IgD-negative memory B cell (primary cell): Measurements from ENCODE around the gene RANBP3. TPM values are rescaled to one million over a fixed set of nuclear protein-coding genes. Genes with fewer than 3 reads are reported as not detected.
"Not testable (repeated sequence)": the region's sequence is repeated elsewhere in the genome, so short reads cannot be mapped to it uniquely, and the experiment has no call there.

Source experiments
- H3K27ac Mint-ChIP-seq, 3 donors: one replicate each; pipeline ENCODE4 v1.8.0; 2020 to 2022; ENCODE audit warnings: mild to moderate bottlenecking in 3 of 3, mixed read lengths in 3 of 3, moderate library complexity in 1 of 3
- H3K27me3 Mint-ChIP-seq: one replicate; pipeline ENCODE4 v1.8.0; 2021; ENCODE audit warnings: mixed read lengths
- H3K36me3 Mint-ChIP-seq: one replicate; pipeline ENCODE4 v1.8.0; 2020; ENCODE audit warnings: mild to moderate bottlenecking, mixed read lengths
- H3K4me1 Mint-ChIP-seq, 3 donors: one replicate each; pipeline ENCODE4 v1.8.0; 2020 to 2022; ENCODE audit warnings: mixed read lengths in 3 of 3, mild to moderate bottlenecking in 1 of 3
- H3K4me3 Mint-ChIP-seq, 4 donors: one replicate each; pipeline ENCODE4 v1.8.0; 2020 to 2022; ENCODE audit warnings: mild to moderate bottlenecking in 4 of 4, mixed read lengths in 4 of 4, moderate library complexity in 3 of 4
- H3K9me3 Mint-ChIP-seq, 3 donors: one replicate each; pipeline ENCODE4 v1.8.0; 2020 to 2021; ENCODE audit warnings: mixed read lengths in 3 of 3, mild to moderate bottlenecking in 1 of 3
- polyA plus RNA-seq: library from polyadenylated mRNA; unstranded; fragments of 300-500 nt; fragmentation: Illumina TruSeq; gene quantifications from one replicate; pipeline ENCODE4 v1.2.3, GENCODE V29; 2021

The RANBP3 gene
- polyA plus RNA-seq, 1 donor from 2014 or later: 9.4 TPM

DNA sequence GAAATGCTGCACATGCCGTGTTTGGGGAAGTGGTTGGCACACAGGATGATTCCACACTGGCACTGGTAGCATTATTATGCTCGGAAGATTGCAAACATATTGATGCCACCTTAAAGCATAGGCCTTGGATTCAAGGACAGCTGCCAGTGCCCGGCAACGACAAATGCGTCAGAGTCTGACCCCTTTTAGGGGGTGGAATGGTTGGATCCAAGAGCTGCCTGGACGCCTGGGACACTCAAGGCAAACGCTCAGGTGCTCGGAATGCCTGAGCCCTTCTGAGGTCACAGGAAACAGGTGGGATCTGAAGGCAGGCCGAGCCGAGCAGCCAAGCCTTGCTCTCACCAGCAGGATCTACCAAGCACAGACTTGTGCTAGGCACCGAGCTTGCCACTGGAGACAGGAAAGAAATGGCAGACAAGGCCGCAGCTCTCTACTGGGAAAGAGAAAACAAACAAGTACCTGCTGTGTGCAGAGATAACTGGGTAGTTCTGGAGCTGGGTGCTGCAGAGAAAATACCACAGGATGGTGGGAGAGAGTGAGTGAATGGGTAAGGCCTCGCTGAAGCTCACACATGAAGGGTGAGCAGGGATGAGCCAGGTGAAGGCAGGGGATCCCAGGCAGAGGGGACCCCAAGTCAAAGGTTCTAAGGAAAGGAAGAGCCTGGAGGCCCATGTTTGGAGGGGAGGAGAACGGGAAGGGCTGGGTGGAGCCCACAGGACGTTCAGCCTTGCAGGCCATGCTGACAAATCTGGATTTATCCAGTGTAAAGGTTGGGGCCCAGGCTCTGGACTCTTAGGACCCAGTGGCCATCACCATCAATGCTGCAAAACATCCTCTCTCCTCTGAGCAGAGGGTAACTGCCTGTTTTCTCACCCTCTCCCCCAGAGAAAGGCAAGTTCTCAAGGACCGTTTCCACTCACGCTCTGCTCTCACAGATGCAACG lies 9.2 kb downstream of the RANBP3 start:
- Mint-ChIP-seq H3K4me3 (peak overlapping the region in 2 of 4 donors; percentile 5 to 41), H3K9me3 (no peaks in the 10 kb centered on the region), H3K36me3 (peaks cover 4% of the 10 kb centered on the region), H3K27ac (no peak overlapping the region), H3K4me1 (peaks cover 11 to 52% (median 34%) of the 10 kb centered on the region in 3 donors), H3K27me3 (no peaks in the 10 kb centered on the region)

DNA sequence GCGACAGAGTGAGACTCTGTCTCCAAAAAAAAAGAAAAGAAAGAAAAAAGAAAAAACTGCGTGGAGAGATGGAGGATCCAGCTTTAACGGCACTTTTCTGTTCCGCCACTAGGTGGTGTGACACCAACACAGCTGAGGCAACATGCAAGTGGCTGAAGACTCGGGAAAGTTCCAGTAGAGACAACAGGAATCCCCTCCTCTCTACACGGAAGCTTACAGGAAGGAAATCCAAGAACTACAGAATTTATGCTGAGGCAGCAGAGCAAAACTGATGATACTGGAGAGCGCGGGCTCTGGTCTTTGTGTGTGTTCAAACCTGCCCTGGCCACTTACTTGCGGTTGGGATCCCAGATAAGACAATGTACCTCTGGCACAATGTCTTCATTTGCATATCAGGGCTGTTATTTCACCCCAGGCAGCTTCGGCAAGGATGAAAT lies 9.9 kb downstream of the RANBP3 start:
- H3K9me3 Mint-ChIP-seq: no peaks in the 10 kb centered on the region
- H3K36me3 Mint-ChIP-seq: peaks cover 4% of the 10 kb centered on the region
- no peak overlapping the region for H3K27ac Mint-ChIP-seq
- H3K4me1 Mint-ChIP-seq: peaks cover 13 to 53% (median 34%) of the 10 kb centered on the region in 3 donors
- peak overlapping the region in 1 of 4 donors; percentile 41 for H3K4me3 Mint-ChIP-seq
- no peaks in the 10 kb centered on the region for H3K27me3 Mint-ChIP-seq

DNA sequence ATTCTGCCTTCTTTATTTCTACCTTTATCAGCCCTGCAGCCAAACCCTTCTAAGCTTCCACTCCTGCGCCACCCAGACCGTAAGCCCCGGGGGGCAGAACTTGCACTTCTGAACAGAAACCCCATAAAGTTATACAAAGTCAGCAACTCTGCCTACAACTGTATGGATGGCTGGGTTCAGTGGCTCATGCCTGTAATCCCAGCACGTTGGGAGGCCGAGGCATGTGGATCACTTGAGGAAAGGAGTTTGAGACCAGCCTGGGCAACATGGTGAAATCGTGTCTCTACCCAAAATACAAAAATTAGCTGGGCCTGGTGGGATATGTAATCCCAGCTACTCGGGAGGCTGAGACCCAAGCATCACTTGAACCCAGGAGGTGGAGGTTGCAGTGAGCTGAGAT lies 10.4 kb downstream of the RANBP3 start:
- H3K36me3 Mint-ChIP-seq: peaks cover 4% of the 10 kb centered on the region
- peaks cover 18 to 56% (median 35%) of the 10 kb centered on the region in 3 donors for H3K4me1 Mint-ChIP-seq
- no peaks in the 10 kb centered on the region for H3K9me3 Mint-ChIP-seq
- H3K27ac Mint-ChIP-seq: no peak overlapping the region
- no peaks in the 10 kb centered on the region for H3K27me3 Mint-ChIP-seq
- peak overlapping the region in 1 of 4 donors; percentile 41 for H3K4me3 Mint-ChIP-seq

DNA sequence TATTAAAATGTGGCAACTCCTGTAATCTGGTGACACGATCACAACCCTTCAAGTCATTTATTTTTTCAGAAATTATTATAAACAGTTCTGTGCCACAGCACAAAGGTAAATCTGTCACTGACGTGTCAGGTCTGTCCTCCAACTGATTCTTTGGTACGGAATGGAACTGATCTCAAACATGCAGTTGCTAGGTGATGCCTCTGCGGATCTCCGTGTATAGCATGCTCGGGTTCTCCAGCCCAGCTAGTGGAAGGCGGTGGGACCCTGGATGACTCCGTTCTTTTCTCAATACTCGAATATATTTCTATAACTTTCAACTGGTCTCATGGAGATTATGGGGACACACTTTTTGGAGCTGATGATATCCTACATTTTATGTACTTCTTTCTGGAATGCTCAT lies 11.0 kb downstream of the RANBP3 start:
- no peak overlapping the region for H3K4me3 Mint-ChIP-seq
- H3K9me3 Mint-ChIP-seq: no peaks in the 10 kb centered on the region
- H3K27me3 Mint-ChIP-seq: no peaks in the 10 kb centered on the region
- H3K27ac Mint-ChIP-seq: peak overlapping the region in 1 of 3 donors; percentile 15
- H3K36me3 Mint-ChIP-seq: peaks cover 4% of the 10 kb centered on the region
- peaks cover 24 to 58% (median 41%) of the 10 kb centered on the region in 3 donors for H3K4me1 Mint-ChIP-seq

DNA sequence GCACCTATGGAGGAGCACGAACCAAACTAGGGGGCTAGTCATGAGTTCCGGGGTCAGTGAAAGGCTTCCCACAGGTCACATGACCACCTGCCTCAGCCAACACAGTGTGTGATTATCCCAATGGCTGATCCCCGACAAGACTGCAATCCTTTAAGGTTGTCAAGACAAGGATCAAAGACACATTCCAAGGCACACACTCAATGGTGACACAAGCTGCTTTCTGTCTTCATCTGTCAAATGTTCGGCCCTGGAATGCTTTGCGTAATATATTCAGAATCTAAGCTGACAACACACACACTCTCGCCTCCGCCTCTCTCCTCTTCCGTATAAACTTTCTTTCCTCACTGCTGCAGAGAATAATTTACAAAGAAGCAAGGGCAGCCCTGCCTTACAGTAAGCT lies 11.7 kb downstream of the RANBP3 start:
- Mint-ChIP-seq H3K27ac (peak overlapping the region in 1 of 3 donors; percentile 15), H3K4me1 (peaks cover 27 to 57% (median 40%) of the 10 kb centered on the region in 3 donors), H3K36me3 (peaks cover 4% of the 10 kb centered on the region), H3K27me3 (no peaks in the 10 kb centered on the region), H3K9me3 (no peaks in the 10 kb centered on the region), H3K4me3 (no peak overlapping the region)

DNA sequence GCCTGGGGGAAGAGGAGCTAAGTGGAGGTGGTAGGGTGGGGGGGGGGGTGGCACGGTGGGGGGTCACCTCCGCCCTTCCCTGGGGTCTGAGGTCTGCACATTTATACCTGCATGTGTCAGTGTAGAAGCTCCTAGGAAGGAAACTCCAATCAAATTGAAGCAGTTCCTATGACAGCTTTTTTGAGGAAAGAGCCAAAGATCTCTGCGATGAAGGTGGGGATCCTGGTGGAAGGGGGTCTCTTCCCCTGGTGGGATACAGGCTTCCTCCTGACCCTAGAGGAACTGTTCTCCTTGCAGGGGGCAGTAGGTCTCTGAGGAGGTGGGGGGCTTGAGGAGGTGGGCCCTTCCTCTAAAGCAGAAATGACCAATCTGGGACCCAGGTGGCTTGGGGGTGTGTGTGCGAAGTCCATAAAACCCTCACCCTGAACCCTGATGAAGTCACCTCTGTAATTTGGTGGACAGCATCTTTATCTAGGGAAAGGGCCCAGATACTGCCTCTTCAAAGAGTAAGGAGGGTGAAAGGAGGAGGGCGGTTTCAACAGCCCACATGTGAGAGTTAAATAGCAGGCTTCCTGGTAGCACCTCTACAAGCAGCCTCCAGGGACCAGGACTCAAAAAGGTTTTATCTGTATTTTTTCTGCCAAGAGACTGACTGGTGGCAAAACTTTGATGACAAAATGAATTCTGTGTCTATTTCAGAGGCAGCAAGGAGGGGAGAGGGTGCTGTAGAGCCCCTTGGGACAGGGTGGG lies 12.9 kb downstream of the RANBP3 start:
- Mint-ChIP-seq H3K36me3 (peaks cover 4% of the 10 kb centered on the region), H3K4me3 (no peak overlapping the region), H3K4me1 (peaks cover 33 to 56% (median 43%) of the 10 kb centered on the region in 3 donors), H3K9me3 (no peaks in the 10 kb centered on the region), H3K27ac (peak overlapping the region in 1 of 3 donors; percentile 90), H3K27me3 (no peaks in the 10 kb centered on the region)

DNA sequence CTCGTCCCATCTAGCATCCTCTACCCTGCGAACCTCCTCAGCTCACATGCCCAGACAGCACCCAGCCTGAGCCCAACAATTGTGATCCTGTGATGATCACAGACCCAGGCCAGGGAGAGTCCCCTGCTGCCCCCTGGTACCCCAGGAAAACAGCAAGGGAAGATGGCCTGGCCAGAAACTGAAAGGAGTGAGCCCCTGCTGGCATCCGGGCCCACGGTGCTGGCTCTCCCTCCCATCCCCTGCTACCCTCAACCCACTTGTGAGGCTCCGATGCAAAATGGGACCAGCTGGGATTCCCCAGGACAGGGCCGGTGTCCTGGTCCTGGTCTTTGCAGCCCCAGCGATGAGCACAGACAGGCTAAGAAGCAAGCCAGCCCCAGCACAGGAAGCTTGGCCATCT lies 14.1 kb downstream of the RANBP3 start:
- Mint-ChIP-seq H3K36me3 (peaks cover 4% of the 10 kb centered on the region), H3K4me3 (peak overlapping the region in 1 of 4 donors; percentile 79), H3K9me3 (no peaks in the 10 kb centered on the region), H3K27ac (peak overlapping the region in 2 of 3 donors; percentile 59 to 90), H3K4me1 (peaks cover 33 to 56% (median 46%) of the 10 kb centered on the region in 3 donors), H3K27me3 (no peaks in the 10 kb centered on the region)

DNA sequence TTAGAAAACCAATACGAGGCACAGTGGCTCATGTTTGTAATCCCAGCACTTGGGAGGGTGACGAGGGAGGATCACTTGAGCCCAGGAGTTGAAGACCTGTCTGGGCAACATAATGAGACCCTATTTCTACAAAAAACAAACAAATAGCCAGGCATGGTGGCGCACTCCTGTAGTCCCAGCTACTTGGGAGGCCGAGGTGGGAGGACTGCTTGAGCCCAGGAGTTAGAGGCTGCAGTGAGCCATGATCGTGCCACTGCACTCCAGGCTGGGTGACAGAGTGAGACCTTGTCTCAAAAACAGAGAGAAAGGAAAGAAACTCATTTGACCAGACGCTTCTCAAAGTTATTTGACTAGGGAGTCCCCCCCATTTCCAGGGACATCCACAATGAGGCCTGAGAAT lies 14.7 kb downstream of the RANBP3 start:
- H3K9me3 Mint-ChIP-seq, H3K4me3 Mint-ChIP-seq, H3K27ac Mint-ChIP-seq, H3K36me3 Mint-ChIP-seq, H3K27me3 Mint-ChIP-seq: not testable (repeated sequence)
- peaks cover 33 to 51% (median 43%) of the 10 kb centered on the region in 3 donors for H3K4me1 Mint-ChIP-seq

DNA sequence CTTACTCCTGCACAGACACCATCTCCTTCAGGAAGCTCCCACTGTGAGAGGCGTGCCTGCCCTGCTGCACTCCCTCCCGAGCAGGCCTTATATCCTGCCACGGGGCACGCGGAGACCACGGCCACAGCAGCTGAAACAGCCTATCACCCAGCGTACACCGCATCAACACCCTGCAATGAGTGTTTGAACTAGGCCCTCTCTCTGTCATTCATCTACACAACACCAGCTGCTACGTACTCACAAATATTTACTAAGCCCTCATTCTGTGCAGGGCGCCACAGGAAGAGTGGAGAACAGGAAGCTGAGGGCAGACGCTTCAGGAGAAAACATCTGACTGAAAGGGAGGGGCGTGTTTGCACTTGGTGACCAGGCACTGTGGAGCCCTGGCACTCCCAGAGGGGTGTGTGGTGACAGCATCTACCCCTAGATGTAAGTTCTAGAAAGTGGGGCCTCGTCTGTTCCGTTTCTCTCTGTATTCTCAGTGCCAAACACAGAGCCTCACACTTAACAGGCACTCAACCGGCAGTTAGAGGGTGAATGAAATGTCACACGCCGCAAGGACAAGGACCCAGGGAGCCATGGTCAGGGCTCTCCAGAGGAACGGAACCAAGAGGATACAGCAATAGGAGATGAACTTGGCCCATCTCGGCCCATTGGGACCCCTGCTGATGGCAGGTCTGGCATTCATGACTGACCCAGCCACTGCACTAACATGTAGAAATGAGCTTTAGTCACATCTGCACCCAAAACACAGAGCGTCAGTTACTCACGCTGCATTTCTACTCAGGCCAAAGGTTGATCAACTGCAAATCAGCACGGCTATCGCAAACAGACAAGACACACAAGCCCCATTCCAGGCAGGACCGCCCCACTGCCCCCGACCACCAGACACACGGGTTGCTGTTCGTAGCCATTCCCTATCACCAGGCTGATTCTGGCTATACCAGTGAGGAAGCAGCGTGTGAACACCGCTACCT lies 15.7 kb downstream of the RANBP3 start:
- no peaks in the 10 kb centered on the region for H3K27me3 Mint-ChIP-seq
- H3K4me1 Mint-ChIP-seq: peaks cover 36 to 50% (median 42%) of the 10 kb centered on the region in 3 donors
- H3K4me3 Mint-ChIP-seq: peak overlapping the region; percentile 0 to 72 (median 39)
- peaks cover 6% of the 10 kb centered on the region for H3K36me3 Mint-ChIP-seq
- peak overlapping the region; percentile 10 to 78 (median 54) for H3K27ac Mint-ChIP-seq
- H3K9me3 Mint-ChIP-seq: no peaks in the 10 kb centered on the region

DNA sequence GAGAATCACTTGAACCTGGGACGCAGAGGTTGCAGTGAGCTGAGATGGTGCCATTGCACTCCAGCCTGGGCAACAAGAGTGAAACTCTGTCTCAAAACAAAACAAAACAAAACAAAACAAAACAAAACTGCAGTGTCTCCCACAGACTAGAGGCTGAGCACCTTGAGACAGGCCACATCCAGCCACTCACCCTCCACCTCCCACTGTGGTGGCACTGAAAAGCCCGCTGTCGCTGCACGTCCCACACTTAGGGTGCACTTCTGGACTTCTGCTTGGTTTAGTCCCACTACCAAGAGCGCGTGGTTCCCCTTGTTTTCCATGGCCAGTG lies 16.3 kb downstream of the RANBP3 start:
- H3K27ac Mint-ChIP-seq: peak overlapping the region; percentile 10 to 78 (median 54)
- H3K36me3 Mint-ChIP-seq: not testable (repeated sequence)

DNA sequence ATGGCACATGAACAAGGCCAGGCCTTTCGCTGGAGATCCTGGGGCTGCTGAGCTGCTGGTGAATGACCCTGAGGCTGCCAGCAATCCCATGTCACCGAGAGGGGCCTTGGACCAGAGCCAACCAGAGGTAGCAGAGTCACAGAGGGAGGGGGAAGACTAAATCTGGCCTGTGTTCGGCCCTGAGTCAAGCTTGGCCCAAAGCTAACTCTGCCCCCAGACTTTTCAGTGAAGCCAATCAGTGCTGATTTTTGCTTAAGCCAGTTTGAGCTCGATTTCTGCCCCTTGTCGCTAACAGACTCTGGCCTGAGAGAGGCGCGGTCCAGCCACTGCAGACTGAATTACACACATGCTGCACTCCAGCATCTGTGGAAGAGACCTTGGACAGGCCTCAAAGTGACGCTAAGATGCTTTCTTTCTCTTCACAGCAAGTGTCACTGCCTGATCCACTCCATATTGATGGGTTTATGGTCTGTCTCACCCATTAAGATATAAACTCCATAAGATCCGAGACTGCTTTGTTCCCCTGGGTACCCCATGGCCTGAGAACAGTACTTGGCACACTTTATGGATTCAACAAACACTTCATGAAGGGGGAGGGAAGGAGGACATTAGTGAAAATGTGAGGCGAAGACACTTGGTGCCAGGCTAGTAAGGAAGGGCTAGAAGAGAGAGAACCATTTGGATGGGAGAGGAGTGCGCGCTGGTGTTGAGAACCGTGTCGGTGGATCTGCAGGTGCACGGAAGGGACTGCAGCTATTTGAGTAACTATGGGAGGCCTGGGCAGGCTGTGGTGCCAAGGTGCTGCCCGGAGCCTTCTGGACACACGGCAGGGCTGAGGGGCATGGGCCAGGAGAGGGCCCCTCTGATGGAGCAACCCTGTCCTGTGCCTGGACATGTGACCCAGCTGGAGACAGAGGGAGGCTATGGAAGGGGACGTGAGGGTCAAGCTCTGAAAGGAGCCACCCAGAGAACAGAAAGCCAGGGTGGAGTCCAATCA lies 17.6 kb downstream of the RANBP3 start:
- Mint-ChIP-seq H3K27ac (peak overlapping the region in 1 of 3 donors; percentile 67), H3K4me1 (peaks cover 37 to 50% (median 38%) of the 10 kb centered on the region in 3 donors), H3K27me3 (no peaks in the 10 kb centered on the region), H3K4me3 (peak overlapping the region in 2 of 4 donors; percentile 17 to 75), H3K9me3 (no peaks in the 10 kb centered on the region), H3K36me3 (peaks cover 5% of the 10 kb centered on the region)

More for the DNA sequence above, 16.3 kb downstream of the RANBP3 start:
- peaks cover 34 to 48% (median 41%) of the 10 kb centered on the region in 3 donors for H3K4me1 Mint-ChIP-seq
- H3K27me3 Mint-ChIP-seq, H3K9me3 Mint-ChIP-seq: not testable (repeated sequence)
- peak overlapping the region; percentile 0 to 55 (median 39) for H3K4me3 Mint-ChIP-seq

DNA sequence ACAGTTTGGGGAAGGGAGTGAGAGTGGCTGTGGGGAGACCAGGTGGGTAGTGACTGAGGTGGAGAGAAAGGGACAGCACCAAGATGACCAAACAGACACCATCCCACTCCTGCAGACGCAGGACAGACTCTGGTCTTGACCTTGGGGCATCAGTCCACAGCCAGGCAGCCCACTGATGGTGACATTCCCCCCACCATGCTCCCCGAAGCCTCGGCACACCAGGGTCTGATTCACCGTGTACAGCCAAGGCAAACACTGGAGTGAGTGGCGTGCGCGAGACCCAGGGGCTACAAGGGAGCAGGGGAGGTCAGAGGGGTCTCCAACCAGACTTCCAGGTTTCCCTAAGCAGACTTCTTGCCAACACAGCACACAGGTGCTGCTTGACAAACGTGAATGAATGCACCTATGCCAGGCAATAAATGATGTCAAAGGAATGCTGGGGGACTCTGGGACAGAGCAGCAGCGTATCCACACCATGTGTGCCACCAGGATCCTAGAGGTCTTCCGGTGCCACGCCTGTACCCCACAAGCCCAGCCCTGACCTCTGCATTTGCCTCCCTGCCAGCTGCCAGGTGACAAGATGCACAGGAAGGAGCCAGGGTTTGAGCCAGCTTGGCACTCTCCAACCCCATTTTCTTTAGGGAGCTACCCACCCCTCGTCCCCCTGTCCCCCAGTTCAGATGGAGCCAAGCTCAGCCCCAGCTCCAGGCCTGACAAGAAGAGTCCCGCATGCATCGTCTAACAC lies 18.5 kb downstream of the RANBP3 start:
- Mint-ChIP-seq H3K36me3 (peaks cover 6% of the 10 kb centered on the region), H3K27ac (peak overlapping the region in 1 of 3 donors; percentile 54), H3K9me3 (no peaks in the 10 kb centered on the region), H3K4me3 (no peak overlapping the region), H3K27me3 (no peaks in the 10 kb centered on the region), H3K4me1 (peaks cover 40 to 53% (median 40%) of the 10 kb centered on the region in 3 donors)

DNA sequence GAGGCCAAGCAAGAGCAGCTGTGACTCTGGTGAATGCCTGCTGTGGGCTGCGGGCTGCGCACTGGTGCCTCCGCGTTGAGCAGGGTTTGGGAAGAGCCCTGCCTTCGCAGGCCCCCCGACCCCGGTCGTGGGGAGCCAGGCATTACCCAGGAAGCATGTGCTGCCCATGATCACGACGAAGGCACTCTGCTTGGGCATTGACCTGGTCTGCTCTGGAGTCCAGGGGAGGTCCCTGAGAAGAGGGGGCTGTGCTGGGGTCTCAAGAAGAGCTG lies 19.2 kb downstream of the RANBP3 start:
- peak overlapping the region in 1 of 3 donors; percentile 54 for H3K27ac Mint-ChIP-seq

More for the DNA sequence above, 19.2 kb downstream of the RANBP3 start:
- Mint-ChIP-seq H3K9me3 (no peaks in the 10 kb centered on the region), H3K4me3 (no peak overlapping the region), H3K4me1 (peaks cover 41 to 54% (median 47%) of the 10 kb centered on the region in 3 donors), H3K27me3 (no peaks in the 10 kb centered on the region), H3K36me3 (peaks cover 4% of the 10 kb centered on the region)
